Astrocyte of the cerebellum (primary cell): Measurements from ENCODE around the gene HOXC9.
A peak's percentile ranks its signal among the peaks of the same experiment; 100 is the strongest.

Source experiments
- DNase-seq: peaks from one replicate; pipeline ENCODE4 v3.0.0-alpha.2; 2011; ENCODE audit warnings: low read depth
- H3K4me3 ChIP-seq: 2 replicates; pipeline ENCODE4 v1.5.1; 2011; ENCODE audit warnings: mild to moderate bottlenecking, low read depth, low read length, moderate library complexity
- CTCF ChIP-seq: IDR thresholded peaks from 2 replicates; pipeline ENCODE4 v1.5.1; 2012; ENCODE audit warnings: low read length, low read depth, moderate library complexity, mild to moderate bottlenecking; ENCODE audit errors: missing control alignments
- in situ Hi-C: cut with HindIII; loops from 2 replicates; pipeline ENCODE4 v1.10.0; 2017; ENCODE audit warnings: low sequenced_read_pairs

Gene HOXC9

GRCh38 chr12:53996240-53997203 is 3.4 kb upstream of the HOXC9 start:
- TF ChIP-seq CTCF = no peak
- peak overlapping the region; percentile 17 for H3K4me3 ChIP-seq
- no peak for DNase-seq
- in situ Hi-C loops = no loop called here

GRCh38 chr12:53997204-53998109 is 2.5 kb upstream of the HOXC9 start:
- no peak overlapping the region for H3K4me3 ChIP-seq
- no peak for DNase-seq
- no peak for TF ChIP-seq CTCF
- in situ Hi-C loops = no loop called here

GRCh38 chr12:53998110-53998899 is 1.7 kb upstream of the HOXC9 start:
- H3K4me3 ChIP-seq = no peak overlapping the region
- DNase-seq = no peak
- no peak for TF ChIP-seq CTCF
- in situ Hi-C loops = no loop called here

GRCh38 chr12:53998900-53999236 is 1.1 kb upstream of the HOXC9 start:
- no peak overlapping the region for H3K4me3 ChIP-seq
- DNase-seq = no peak
- in situ Hi-C loops = no loop called here

GRCh38 chr12:53999559-54000115 is 324 bp upstream of the HOXC9 start:
- TF ChIP-seq CTCF = no peak
- DNase-seq = no peak
- in situ Hi-C loops = no loop called here
- no peak overlapping the region for H3K4me3 ChIP-seq

More at GRCh38 chr12:53998900-53999236, 1.1 kb upstream of the HOXC9 start:
- TF ChIP-seq CTCF = no peak
